Measurements from ENCODE around the gene RGS7BP.

RGS7BP gene

DNA sequence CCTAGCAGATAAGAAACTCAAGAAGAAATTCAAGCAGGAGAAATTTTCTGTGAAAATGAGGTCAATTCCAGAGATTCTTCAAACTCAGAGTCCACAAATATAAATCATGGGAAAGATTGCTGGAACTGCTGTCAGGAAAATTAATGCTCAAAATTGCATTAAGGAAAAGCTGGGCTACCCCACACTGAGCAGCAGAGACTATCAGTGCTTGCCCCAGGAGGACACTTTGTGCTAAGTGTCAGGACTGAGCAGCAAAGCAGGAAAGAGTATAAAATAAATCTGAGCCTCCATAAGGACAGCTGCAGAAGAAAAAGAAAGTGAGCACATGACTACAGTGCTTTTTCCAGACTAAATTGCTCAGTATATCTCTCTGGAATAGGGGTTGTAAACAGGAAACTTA lies 81.6 kb downstream of the RGS7BP start:
- no peak overlapping the region for H3K9ac ChIP-seq (ENCODE audit: low read depth, low read length)
- H3K9me3 ChIP-seq (ENCODE audit: control insufficient read depth, insufficient read depth, low read length): no peaks in the 10 kb centered on the region
- no peaks in the 10 kb centered on the region for H3K36me3 ChIP-seq (ENCODE audit: insufficient read depth, low read length)
- no peaks in the 10 kb centered on the region for H3K4me1 ChIP-seq (ENCODE audit: insufficient read depth, low read length)

DNA sequence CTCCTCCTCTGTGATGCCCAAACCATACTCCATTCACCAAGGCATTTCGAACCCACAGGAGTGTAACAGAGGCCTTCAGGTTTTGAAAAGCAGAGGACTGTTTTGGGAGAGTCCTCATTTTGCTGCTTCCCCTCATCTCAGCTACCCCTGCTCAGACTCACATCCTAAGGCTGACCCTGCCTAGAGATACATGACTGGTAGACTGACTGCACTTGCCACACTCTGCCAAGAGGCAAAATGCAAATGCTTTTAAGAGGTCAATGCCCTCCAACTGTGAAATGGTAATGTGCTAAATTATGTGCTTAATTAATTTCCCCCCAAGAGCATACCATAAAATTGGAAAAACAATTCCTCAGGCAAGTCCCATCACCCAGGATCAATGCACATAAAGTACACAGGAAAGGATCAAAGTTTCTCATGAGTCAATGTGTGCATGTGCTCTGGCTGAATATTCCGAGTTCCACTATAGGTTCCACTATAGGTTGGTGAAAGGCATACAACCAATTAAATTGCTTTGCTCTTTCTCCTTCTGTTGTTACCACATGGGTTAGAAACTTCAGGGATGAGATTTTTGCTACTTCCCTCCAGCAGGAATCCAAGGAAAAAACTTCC lies 87.0 kb downstream of the RGS7BP start:
- no peaks in the 10 kb centered on the region for H3K36me3 ChIP-seq (ENCODE audit: insufficient read depth, low read length)
- H3K4me1 ChIP-seq (ENCODE audit: insufficient read depth, low read length): peaks cover 10% of the 10 kb centered on the region; the same call in 1 of the 2 replicates
- no peaks in the 10 kb centered on the region for H3K9me3 ChIP-seq (ENCODE audit: control insufficient read depth, insufficient read depth, low read length)
- no peak overlapping the region for H3K9ac ChIP-seq (ENCODE audit: low read depth, low read length)

DNA sequence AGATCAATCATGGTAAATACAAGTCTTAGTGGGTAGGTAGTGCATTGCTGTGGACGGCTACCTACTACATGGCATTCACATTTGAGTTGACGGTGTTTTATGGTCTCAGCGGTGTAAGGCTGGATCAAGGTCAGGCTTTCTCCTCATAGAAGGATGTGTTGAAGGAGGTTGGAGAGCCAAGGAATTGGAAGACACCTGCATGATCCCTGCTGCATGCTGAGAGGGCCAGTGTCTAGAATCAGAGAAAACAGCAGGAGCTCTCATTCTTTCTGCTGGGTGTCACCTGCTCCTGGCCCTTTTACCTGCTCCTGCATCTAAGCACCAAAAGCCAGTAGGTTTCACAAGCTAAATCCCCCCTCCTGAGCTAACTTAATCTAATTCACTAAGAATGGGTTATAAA lies 88.2 kb downstream of the RGS7BP start:
- Histone ChIP-seq H3K9me3 (ENCODE audit: control insufficient read depth, insufficient read depth, low read length) (no peaks in the 10 kb centered on the region), H3K36me3 (ENCODE audit: insufficient read depth, low read length) (no peaks in the 10 kb centered on the region), H3K9ac (ENCODE audit: low read depth, low read length) (no peak overlapping the region), H3K4me1 (ENCODE audit: insufficient read depth, low read length) (peaks cover 10% of the 10 kb centered on the region; the same call in 1 of the 2 replicates)

DNA sequence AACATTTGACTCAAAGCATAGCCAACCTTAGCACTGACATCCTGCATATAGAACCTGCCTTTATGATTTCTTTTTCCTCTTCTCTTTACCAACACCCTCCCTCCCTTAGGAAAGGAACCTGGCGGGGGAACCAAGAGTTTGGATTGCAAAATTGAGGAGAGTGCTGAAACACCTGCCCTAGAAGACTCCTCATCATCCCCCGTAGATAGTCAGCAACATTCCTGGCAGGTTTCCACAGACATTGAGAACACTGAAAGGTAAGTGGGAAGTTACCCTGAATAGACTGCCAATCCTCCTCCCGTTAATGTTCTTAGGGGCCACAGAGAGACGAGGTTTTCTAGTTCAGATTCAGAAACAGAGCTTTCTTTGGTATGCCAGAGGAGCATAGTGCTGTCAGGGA lies 88.8 kb downstream of the RGS7BP start:
- no peak overlapping the region for H3K9ac ChIP-seq (ENCODE audit: low read depth, low read length)
- no peaks in the 10 kb centered on the region for H3K9me3 ChIP-seq (ENCODE audit: control insufficient read depth, insufficient read depth, low read length)
- H3K36me3 ChIP-seq (ENCODE audit: insufficient read depth, low read length): no peaks in the 10 kb centered on the region
- H3K4me1 ChIP-seq (ENCODE audit: insufficient read depth, low read length): peaks cover 10% of the 10 kb centered on the region; the same call in 1 of the 2 replicates

DNA sequence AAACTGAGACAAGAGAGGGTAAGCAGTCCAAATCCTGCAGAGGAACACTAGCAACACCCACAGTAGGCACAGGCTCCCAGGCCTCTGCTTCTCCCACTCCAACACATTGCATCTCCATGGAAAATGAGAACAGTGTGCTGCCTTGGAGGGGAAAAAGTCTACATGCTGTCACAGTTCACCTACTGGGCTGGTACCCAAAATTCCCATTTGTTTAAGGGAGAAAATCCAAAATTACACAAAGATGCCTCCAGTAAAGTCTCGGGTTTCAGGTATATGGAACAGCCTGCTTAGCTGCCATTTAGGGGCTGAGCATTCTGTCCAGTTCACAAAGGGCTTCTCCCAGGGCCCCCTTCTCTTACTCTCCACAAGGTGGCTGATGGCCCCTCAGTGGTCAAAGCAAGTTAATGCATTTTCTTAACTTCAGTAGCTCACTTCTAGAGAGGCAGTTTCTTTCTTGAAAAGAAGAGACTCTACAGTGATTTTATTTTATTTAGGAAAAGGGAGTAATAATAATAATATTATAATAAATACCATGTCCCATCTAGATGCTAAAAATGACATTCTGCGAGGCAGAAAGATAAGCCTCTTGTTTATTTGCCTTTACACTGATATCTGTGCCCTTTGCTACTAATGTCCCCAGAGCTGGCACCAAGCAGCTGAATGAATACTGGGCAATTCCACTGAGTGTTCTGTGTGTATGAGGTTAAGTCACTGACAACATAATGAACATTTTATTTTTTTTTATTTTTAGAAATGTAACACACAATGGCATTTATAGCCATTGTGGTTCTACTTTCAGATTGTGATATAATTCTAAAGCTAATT lies 89.4 kb downstream of the RGS7BP start:
- H3K9me3 ChIP-seq (ENCODE audit: control insufficient read depth, insufficient read depth, low read length): no peaks in the 10 kb centered on the region
- H3K36me3 ChIP-seq (ENCODE audit: insufficient read depth, low read length): no peaks in the 10 kb centered on the region
- peaks cover 10% of the 10 kb centered on the region; the same call in 1 of the 2 replicates for H3K4me1 ChIP-seq (ENCODE audit: insufficient read depth, low read length)
- H3K9ac ChIP-seq (ENCODE audit: low read depth, low read length): no peak overlapping the region

DNA sequence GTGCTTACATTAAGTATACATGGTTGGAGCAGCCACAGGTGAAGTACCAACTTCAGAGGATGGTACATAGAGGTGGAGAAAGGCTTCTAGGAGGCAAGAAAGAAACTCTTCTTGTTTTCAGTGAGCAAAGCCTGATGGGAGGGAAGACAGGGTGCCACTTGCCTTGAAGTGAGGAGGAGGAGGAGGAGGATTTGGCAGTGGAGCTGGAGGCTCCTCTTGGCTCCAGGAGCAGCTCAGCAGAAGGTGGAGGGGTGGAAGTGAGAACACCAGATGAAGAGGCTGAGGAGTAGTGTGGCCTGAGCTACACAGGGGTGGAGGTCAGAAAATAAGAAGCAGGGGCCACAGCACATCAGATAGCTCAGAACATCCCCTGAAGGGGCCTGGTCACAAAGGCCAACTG lies 93.4 kb downstream of the RGS7BP start:
- Histone ChIP-seq H3K4me1 (ENCODE audit: insufficient read depth, low read length) (0 out of 2 replicates have a peak, but pooled peaks cover 3% of the 10 kb centered on the region), H3K9ac (ENCODE audit: low read depth, low read length) (no peak overlapping the region), H3K36me3 (ENCODE audit: insufficient read depth, low read length) (no peaks in the 10 kb centered on the region), H3K9me3 (ENCODE audit: control insufficient read depth, insufficient read depth, low read length) (no peaks in the 10 kb centered on the region)

DNA sequence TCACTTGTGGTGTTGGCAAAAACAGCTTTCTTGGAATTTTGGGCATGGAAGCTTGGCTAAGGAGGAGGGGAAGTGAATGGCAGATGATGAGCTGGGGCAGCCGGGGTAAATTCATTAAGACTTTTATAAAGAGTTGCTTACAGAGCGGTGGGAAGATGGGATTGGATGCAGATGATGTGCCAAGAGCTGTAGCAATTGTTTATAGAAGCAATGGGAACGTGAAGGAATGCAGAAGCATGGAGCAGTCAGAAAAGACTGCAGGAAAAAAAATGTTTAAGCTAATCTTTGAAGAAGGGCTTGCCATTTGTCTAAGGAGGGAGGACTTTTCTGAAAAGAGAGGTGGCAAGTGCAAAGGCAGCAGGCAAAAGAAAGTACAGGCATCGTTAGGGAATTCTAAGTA lies 97.9 kb downstream of the RGS7BP start:
- no peaks in the 10 kb centered on the region for H3K9me3 ChIP-seq (ENCODE audit: control insufficient read depth, insufficient read depth, low read length)
- H3K36me3 ChIP-seq (ENCODE audit: insufficient read depth, low read length): no peaks in the 10 kb centered on the region
- no peaks in the 10 kb centered on the region for H3K4me1 ChIP-seq (ENCODE audit: insufficient read depth, low read length)
- H3K9ac ChIP-seq (ENCODE audit: low read depth, low read length): no peak overlapping the region

DNA sequence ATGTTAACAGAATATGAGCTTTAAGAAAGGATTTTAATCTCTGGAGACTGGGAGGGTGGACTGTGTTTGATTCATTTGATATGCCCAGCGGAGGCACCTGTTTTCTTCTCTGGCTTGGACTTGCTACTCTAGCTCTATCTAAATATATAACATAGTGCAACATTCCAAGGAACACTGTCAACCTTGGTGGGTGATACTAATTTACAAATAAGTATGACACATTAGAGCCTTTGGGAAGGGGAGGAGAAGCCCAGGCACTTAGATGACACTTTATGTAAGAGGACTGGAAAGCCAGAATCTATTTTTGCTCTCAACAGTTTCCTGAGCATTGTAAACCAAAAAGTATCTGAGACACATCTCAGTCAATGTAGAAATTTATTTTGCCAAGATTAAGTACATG lies 101.1 kb downstream of the RGS7BP start:
- Histone ChIP-seq H3K9me3 (ENCODE audit: control insufficient read depth, insufficient read depth, low read length) (no peaks in the 10 kb centered on the region), H3K9ac (ENCODE audit: low read depth, low read length) (no peak overlapping the region), H3K4me1 (ENCODE audit: insufficient read depth, low read length) (no peaks in the 10 kb centered on the region), H3K36me3 (ENCODE audit: insufficient read depth, low read length) (no peaks in the 10 kb centered on the region)

DNA sequence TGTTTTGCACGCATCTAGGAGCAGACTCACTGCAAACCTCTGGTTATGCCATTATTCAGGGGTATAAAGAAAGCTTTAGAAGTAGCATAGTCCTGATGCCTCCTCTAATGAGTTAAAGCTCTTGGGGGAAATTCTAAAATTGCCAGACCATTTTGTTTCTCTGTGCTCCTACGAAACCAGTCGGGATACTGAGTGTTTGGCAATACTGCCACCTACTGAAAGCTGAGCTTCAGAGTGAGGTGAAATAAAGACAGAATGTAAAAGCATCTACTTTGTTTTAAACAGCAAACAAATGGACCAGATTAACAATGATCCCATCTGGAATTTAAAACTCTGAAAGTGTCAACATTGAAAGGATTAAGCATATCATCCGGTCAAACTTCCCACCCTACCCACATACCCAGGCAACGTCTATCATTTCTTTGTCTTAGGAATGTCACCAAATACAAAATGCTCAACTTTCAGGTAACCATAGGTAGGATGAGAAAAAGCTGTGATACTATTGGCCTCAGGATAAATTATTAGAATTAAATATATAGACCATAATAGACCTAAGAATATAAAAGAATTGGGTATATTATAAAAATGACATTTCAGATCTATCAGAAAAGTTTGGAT lies 106.6 kb downstream of the RGS7BP start:
- Histone ChIP-seq H3K36me3 (ENCODE audit: insufficient read depth, low read length) (no peaks in the 10 kb centered on the region), H3K9me3 (ENCODE audit: control insufficient read depth, insufficient read depth, low read length) (no peaks in the 10 kb centered on the region), H3K9ac (ENCODE audit: low read depth, low read length) (no peak overlapping the region), H3K4me1 (ENCODE audit: insufficient read depth, low read length) (no peaks in the 10 kb centered on the region)

DNA sequence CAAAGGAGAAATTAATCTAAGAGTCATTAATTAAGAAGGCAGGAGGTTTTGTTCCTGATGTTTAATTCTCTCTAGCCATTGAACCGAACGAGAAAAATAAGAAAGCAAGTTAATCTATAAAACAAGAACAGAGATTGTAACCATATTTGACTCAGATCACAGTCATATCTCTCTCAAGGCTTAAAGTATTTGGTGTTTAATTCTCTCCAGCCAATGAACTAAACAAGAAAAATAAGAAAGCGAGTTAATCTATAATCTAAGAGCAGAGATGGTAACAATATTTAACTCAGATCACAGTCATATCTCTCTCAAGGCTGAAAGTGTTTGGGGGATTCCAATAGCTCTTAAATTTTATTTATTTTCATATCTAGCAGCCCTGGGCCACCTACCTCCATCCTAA lies 110.1 kb downstream of the RGS7BP start:
- Histone ChIP-seq H3K36me3 (ENCODE audit: insufficient read depth, low read length) (no peaks in the 10 kb centered on the region), H3K9ac (ENCODE audit: low read depth, low read length) (no peak overlapping the region), H3K9me3 (ENCODE audit: control insufficient read depth, insufficient read depth, low read length) (no peaks in the 10 kb centered on the region), H3K4me1 (ENCODE audit: insufficient read depth, low read length) (no peaks in the 10 kb centered on the region)

DNA sequence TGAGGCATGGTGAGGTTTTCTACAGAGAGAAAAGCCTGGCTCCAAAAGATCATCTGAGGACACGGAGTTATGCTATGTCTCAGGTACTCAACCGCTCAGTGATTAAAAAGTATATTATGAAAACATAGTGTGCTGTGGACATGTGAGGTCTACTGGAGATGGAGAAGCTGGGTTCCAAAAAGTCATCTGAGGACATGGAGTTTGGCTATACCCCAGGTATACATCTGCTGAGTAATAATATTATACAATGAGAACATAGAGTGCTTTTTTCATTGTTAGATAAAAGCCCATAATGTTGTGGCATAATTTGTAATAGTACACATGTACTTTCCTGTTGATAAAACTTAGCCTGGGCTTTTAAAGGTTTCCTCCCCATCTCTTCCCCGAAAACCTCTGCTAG lies 113.8 kb downstream of the RGS7BP start:
- H3K9me3 ChIP-seq (ENCODE audit: control insufficient read depth, insufficient read depth, low read length): no peaks in the 10 kb centered on the region
- no peak overlapping the region for H3K9ac ChIP-seq (ENCODE audit: low read depth, low read length)
- H3K36me3 ChIP-seq (ENCODE audit: insufficient read depth, low read length): no peaks in the 10 kb centered on the region
- no peaks in the 10 kb centered on the region for H3K4me1 ChIP-seq (ENCODE audit: insufficient read depth, low read length)

DNA sequence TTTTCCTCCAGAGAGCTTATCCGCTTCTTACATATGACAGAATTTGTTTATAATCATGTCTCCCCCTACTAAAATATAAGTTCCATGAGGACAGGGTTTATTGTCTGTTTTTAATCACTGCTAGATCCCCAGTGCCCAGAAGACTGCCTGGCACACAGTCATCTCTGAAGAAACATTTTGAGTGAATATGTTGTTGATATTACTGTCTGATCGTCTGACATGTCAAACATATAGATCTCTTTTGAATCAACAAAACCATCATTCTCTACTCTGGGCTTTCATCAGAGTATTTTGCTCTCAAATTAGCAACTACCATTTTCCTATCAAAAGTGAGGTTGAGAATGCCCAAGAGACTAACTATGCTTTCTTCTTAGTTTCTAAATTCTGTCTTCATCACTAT lies 117.2 kb downstream of the RGS7BP start:
- H3K9ac ChIP-seq (ENCODE audit: low read depth, low read length): no peak overlapping the region
- no peaks in the 10 kb centered on the region for H3K36me3 ChIP-seq (ENCODE audit: insufficient read depth, low read length)
- H3K9me3 ChIP-seq (ENCODE audit: control insufficient read depth, insufficient read depth, low read length): no peaks in the 10 kb centered on the region
- no peaks in the 10 kb centered on the region for H3K4me1 ChIP-seq (ENCODE audit: insufficient read depth, low read length)

DNA sequence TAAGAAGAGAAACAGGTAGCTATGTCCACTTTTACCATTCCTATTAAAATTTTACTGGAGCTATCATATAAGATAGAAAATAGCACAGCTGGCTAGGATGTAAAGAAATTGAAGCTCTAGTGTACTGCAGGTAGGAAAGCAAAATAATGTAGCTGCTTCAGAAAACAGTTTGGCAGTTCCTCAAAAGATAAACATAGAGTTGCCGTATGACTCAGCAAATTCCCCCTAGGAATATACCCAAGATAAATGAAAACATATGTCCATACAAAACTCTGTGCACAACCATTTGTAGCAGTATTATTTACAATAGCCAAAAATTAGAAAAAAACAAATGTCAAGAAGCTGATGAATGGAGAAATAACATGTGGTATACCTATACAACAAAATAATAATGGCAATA lies 119.9 kb downstream of the RGS7BP start:
- no peaks in the 10 kb centered on the region for H3K36me3 ChIP-seq (ENCODE audit: insufficient read depth, low read length)
- no peaks in the 10 kb centered on the region for H3K4me1 ChIP-seq (ENCODE audit: insufficient read depth, low read length)
- H3K9me3 ChIP-seq (ENCODE audit: control insufficient read depth, insufficient read depth, low read length): no peaks in the 10 kb centered on the region
- no peak overlapping the region for H3K9ac ChIP-seq (ENCODE audit: low read depth, low read length)

DNA sequence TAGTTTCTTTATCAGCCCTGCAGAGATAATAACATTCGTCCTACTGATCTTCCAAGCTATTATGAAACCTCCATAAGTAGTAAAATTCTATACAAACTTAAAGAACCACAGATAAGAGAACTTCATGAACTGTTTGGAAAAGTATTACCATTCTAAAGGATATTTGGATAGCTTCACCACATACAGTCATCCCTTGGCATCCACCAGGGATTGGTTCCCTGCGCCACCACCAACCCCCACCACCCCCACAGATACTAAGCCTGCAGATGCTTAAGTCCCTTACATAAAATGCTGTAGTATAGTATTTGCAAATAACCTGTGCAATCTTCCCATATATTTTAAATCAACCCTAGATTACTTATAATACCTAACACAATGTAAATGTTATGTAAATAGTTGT lies 123.1 kb downstream of the RGS7BP start:
- H3K9me3 ChIP-seq (ENCODE audit: control insufficient read depth, insufficient read depth, low read length): no peaks in the 10 kb centered on the region
- H3K4me1 ChIP-seq (ENCODE audit: insufficient read depth, low read length): no peaks in the 10 kb centered on the region
- H3K36me3 ChIP-seq (ENCODE audit: insufficient read depth, low read length): no peaks in the 10 kb centered on the region
- H3K9ac ChIP-seq (ENCODE audit: low read depth, low read length): no peak overlapping the region

DNA sequence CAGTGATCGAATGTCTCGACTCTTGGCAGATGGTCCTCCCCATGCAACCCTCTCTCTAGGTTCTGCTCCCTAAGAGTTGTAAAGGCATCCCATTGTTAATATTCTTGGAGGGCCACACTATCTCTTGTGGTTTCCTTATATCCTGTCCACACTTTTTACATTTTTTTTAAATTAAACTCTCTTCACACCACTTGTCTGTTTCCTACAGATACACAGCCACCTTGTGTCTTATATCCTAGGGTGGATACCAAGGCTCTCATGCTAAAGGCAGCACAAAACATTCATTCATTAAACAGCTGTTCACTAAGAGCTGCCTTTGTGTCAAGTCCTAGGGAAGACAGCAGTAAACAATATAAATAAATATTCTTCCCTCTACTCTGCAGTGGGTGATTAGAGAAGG lies 124.0 kb downstream of the RGS7BP start:
- no peaks in the 10 kb centered on the region for H3K9me3 ChIP-seq (ENCODE audit: control insufficient read depth, insufficient read depth, low read length)
- H3K36me3 ChIP-seq (ENCODE audit: insufficient read depth, low read length): no peaks in the 10 kb centered on the region
- H3K9ac ChIP-seq (ENCODE audit: low read depth, low read length): no peak overlapping the region
- no peaks in the 10 kb centered on the region for H3K4me1 ChIP-seq (ENCODE audit: insufficient read depth, low read length)

All from ES-I3 (cell line).